SH-SY5Y (cell line): Measurements from ENCODE around the gene BTN1A1.

Experiments used
- GATA2 ChIP-seq: IDR thresholded peaks from 2 replicates; pipeline ENCODE4 v1.6.1; 2011; ENCODE audit warnings: mild to moderate bottlenecking, low read depth, low read length
- GATA3 ChIP-seq: IDR thresholded peaks from 2 replicates; pipeline ENCODE4 v1.6.1; 2011; ENCODE audit warnings: low read depth, mild to moderate bottlenecking, low read length, moderate library complexity

DNA sequence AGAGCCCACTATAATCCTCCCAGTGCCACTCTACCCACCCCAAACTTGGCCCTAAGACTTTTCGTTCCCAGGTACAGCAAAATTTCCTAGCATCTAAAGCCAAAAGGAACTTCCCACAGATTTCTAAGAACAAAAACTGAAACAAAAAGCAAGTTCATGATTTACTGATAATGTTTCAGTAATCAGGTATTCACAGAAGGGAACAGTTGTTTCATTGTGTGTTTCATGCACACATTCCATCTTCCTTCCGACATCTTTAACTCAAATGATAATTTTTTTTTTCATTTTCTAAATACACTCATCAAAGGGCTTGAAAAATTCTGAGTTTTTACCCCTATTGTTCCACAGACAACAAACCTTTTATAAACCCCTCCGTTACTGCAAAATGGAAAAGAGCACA, 6.0 kb upstream of the BTN1A1 start:
- TF ChIP-seq GATA2 (no peak), GATA3 (no peak)
